NCI-H2029 treated with DMSO at 0.1 percent for 48 hours (cell line): ENCODE data around the gene ALS2.
"Not testable (repeated sequence)": the region's sequence is repeated elsewhere in the genome, so short reads cannot be mapped to it uniquely, and the experiment has no call there.

Experiments
- DNase-seq: peaks from one replicate; lab custom pipeline; 2025; lab: John Stamatoyannopoulos, UW

ALS2 gene

DNA sequence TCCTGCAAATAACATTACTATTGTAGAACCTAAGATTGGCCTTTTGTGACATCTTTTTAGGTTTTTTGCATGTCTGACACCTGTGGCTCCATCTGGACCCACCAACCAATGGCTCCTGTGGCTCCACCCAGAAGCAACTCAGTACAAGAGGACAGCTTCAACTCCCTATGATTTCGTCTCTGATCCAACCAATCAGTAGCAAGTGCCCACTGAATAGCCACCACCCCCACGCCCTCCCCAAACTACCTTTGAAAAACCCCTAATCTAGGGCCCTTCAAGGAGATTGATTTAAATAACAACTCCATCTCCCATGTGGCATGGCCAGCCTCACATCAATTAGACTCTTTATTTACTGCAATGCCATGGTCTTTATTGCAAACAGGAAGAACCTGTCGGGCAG, 105.9 kb downstream of the ALS2 start:
- no peak for DNase-seq

DNA sequence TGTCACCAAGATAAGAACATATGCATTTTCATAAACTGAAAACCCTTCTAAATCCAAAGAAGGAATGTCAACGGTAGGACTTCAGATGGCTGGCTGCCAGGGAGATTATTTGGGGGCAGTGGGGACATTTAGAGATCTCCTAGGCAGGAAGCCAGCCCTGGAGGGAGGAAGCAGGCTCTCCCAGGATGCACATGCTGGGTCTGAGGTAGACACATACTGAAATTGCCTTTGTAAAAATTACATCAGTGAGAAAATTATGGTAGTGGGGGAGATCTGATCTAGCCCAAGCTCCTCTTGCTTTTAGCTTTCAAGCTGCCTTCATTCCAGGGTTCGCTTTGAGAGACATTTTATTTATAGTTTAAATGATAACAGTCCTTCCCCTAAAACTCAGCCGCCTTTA, 106.4 kb downstream of the ALS2 start:
- DNase-seq: no peak

DNA sequence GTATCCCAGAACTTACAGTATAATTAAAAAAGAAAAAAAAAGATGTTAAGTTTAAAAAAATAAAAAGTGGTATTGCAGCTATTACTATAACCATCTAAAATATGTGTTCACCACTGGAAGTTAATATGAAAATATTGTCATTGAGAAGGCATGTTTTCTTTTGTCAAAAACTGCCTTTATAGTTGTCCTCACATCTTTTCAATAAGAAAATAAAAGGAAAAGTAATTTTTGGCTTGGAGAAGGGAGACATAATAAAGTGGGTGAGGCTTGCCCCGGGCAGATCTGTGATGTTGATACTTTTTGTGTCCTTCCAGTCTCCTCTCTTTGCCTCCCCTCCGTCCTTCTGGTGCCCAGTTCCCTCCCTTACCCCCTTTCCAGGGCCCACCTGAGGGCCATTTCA, 107.2 kb downstream of the ALS2 start:
- no peak for DNase-seq

DNA sequence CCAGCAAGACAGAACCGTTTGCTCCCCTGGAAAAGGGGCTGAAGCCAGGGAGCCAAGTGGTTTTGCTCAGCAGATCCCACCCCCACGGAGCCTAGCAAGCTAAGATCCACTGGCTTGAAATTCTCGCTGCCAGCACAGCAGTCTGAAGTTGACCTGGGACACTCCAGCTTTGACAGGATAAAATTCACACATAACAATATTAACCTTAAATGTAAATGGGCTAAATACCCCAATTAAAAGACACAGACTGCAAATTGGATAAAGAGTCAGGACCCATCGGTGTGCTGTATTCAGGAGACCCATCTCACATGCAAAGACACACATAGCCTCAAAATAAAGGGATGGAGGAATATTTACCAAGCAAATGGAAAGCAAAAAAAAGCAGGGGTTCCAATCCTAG, 109.5 kb downstream of the ALS2 start:
- DNase-seq: not testable (repeated sequence)

DNA sequence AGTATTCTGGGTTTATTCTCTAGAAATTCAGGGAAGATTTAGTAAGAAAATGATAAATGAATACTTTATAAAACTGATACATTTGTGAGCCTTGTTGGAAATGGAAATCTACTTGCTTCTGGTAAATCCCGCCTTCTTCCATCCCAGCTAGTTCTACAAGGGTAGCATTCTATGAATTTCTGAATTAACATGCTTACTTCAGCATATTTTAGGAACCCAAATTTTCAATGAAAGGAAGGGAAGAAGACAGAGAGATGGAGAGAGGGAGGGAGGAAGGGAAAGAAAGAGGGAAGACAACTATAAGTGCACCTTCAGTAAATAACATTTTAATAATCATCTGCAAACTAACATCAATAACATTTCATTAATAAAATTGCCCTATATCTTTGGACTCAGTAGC, 110.9 kb downstream of the ALS2 start:
- no peak for DNase-seq

DNA sequence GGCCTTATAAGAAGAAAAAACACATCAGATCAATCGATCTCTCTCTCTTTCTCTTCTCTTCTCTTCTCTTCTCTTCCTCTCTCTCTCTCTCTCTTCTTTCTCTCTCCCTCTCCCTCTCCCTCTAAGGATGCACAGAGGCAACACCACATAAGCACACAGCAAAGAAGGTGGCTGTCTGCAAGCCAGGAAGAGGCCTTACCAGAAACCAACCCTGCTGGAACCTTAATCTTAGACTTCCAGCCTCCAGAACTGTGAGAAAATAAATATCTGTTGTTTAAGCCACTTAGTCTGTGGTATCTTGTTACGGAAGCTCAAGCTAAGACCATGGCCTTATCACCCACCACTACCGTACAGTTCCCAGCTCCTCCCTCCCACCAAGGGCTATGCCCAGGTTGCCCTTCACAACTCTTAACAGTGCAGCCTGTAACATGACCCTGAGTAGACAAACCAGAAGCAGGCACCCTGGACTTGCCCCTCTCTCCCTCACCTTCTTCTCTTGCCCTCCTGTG, 112.3 kb downstream of the ALS2 start:
- no peak for DNase-seq

DNA sequence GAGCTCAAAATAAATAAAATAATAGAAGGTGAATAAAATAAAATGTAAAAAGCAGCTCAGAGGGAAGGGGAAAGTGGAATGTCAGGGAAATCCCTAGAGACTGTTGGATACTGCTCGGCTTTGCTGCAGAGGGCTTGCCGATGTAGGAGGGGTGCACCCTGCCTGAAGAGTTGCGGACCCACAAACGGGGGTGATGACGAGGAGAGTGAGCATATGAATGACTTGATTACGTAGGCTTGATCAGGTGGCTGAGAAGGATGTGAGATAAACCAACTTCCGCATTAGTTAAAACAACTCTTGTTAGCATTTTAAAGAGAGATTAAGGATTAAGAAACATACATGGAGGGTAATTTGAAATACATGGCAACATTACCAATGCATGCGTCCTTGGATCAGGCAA, 116.4 kb downstream of the ALS2 start:
- DNase-seq: no peak

DNA sequence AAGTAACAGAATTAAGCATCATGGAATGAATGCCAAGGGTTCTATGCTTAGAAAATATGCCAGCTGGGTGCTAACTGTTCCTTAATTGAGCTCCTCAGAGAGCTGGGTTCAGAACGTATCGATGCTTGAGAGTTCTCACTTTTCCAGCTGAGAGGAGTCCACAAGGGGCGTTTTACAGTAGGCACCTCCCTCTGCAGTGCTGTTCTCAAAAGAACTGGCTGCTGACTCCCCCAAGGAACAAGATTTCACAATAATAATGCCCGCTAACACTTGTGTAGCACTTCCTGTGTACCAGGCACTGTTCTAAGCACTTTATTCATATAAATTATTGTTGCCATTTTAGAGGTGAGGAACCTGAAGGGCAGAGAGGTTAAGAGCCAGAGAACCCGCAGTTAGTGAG, 119.4 kb downstream of the ALS2 start:
- no peak for DNase-seq

DNA sequence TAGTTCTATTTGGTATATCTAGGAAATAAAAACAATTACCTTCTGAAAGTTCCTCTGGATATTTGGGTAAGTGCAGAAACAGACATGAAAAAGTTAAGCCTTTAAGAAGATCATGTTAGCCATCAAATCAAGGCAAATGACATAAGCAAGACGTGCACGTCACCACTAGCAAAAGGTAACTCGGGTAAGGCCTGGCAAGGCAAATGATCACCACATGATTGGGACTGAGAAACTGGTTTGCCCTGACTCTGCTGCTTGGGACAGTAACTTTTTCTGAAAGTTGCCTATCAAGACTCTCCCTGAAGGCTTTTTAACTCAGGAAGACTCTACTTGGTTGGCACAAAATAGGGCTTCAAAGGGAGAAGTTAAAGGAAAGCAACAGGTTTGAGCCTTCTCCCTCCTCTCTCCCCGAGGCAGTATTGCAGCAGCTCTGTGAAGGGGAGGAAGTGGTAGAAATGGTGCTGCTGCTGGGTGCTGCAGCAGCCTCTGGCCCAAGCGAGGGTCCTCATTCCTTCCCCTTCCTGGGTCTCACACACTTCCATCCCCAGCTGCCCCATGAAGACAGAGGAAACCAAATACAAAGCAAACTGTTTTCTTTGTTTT, 120.3 kb downstream of the ALS2 start:
- no peak for DNase-seq

DNA sequence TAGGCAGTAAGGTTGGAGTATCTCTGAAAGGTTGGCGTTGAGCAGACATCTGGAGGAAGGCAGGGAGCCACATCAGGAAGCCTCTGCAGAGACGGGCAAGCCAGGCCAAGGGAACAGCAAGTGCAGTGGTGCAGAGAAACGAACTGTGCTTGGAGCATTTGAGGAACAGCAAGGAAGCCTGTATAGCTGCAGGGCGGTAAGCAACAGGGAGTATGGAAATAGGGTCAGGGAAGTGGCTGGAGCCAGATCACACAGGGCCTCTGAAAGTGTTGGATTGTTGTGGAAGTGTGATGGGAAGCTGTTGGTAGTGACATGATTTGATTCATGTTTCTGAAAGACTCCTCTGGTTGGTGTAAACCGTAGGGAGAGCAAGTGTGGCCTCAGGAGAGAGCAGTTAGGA, 124.0 kb downstream of the ALS2 start:
- no peak for DNase-seq

DNA sequence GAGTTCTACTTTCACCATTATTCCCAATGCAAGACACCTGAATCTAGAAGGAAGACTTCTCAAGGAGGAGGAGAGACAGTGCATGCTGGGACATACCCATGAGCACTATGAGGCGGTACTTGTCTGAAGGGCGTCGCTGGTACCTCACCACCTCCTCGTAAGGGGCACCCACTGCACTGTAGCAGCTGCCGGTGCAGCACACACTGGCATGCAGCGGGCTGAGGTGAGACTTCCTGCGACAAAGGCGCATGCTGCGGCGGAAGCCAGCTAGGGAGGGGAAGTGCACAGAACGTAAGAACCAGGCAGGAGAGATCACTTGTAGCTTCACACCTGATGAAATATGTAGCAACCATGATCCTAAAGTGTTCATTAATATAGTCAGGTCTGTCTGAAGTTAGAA, 124.6 kb downstream of the ALS2 start:
- DNase-seq: no peak

DNA sequence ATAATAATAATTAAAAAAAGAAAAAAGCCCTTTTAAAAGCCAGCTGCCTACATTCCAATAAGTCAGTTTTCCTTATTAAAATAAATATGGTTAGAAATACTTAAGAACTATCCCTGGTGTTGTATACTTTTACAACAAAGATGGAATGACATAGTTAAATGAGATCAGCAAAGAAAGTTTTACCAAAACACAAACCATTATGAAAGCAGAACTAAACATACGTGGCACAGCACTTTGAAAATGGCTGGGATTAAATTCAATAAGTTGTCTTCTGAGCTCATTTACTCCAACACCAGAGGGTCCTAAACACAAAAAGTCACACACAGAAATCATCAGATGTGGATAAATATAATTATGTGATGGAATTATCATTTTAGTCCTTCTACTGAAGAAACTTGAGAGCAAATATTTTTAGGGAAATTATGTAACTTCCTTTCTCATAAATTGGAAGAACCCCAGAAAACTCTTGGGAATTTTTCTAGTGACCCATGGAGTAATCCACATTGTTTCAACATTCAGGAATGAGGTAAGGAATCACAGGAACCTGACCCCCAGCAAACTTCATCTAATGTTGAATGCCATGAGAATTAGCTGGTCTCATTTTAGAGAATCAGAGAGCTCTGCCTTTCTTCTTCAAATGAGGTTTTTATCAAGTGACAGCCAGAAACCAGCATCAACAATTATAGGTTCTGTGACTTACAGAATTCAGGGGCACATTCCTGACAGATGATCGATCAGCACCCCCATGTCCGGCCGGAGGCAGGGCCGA, 125.9 kb downstream of the ALS2 start:
- no peak for DNase-seq

DNA sequence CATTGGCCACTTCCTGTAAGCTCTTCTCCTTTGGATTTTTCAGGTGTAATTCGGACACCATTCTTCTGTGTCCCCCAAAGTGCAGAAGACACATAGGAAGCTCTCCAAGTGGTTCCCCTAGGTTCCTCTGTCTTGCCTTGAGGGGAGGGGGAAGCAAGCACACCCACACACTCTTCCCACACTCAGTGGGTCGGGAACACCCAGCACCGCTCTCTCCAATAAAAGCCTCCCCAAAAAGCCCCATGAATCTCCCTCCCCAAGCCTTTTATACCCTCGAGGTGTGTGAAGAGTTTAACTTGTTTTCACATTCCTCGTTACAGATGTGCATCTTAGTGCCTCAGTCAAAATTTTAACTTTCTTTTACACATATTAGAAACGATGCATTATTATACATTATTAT, 127.5 kb downstream of the ALS2 start:
- DNase-seq: no peak
